ENCODE data around the gene MBD2.

Gene MBD2

GRCh38 chr18:54109131-54109683 is 115.3 kb downstream of the MBD2 start:
- no peak for TF ChIP-seq CSRNP3 (CRISPR knock-in tag; IDR thresholded peaks at IDR 0.05)
- TF ChIP-seq ZFP30 (CRISPR knock-in tag; IDR thresholded peaks at IDR 0.05) = no peak
- no peak for TF ChIP-seq OSR1 (CRISPR knock-in tag; IDR thresholded peaks at IDR 0.05)
- no peak for TF ChIP-seq TOX (CRISPR knock-in tag; IDR thresholded peaks at IDR 0.05; ENCODE audit: borderline replicate concordance)
- no peak for TF ChIP-seq ZFP3 (CRISPR knock-in tag; IDR thresholded peaks at IDR 0.05)
- TF ChIP-seq CREB5 (CRISPR knock-in tag; IDR thresholded peaks at IDR 0.05; ENCODE audit: low read depth) = no peak
- no peak for TF ChIP-seq SNAI2 (CRISPR knock-in tag; IDR thresholded peaks at IDR 0.05)
- TF ChIP-seq TCF4 (CRISPR knock-in tag; IDR thresholded peaks at IDR 0.05; ENCODE audit: borderline replicate concordance) = no peak
- no peak for TF ChIP-seq ZNF8 (CRISPR knock-in tag; IDR thresholded peaks at IDR 0.05)
- no peak for TF ChIP-seq ZNF565 (CRISPR knock-in tag; conservative IDR thresholded peaks at IDR 0.05; ENCODE audit: low read depth)
- no peak for ATAC-seq

GRCh38 chr18:54102123-54102522 is 122.3 kb downstream of the MBD2 start:
- no peak for ATAC-seq
- TF ChIP-seq POU6F1 (CRISPR knock-in tag; IDR thresholded peaks at IDR 0.05; ENCODE audit: borderline replicate concordance, low read depth) (no peak), ARNTL (CRISPR knock-in tag; IDR thresholded peaks at IDR 0.05; ENCODE audit: borderline replicate concordance, low read depth) (no peak), TSHZ2 (CRISPR knock-in tag; IDR thresholded peaks at IDR 0.05) (no peak), SNAI2 (CRISPR knock-in tag; IDR thresholded peaks at IDR 0.05) (no peak), ZNF70 (CRISPR knock-in tag; IDR thresholded peaks at IDR 0.05) (no peak), BACH2 (CRISPR knock-in tag; IDR thresholded peaks at IDR 0.05; ENCODE audit: borderline replicate concordance) (no peak), ZNF8 (CRISPR knock-in tag; IDR thresholded peaks at IDR 0.05) (no peak)

Measured in SK-N-SH treated with all-trans-retinoic acid at 6 μM for 48 hours (cell line).